Measurements from ENCODE around the gene ARHGAP33. TPM values are rescaled to one million over a fixed set of nuclear protein-coding genes. Genes with fewer than 3 reads are reported as not detected.

The ARHGAP33 gene
- total RNA-seq, 2 donors from 2014 or later, result 1.3 to 1.4 TPM

GRCh38 chr19:35734273-35734672 is 41.1 kb upstream of the ARHGAP33 start:
- DNase-seq (ENCODE audit: low spot score), result no peak

GRCh38 chr19:35734889-35735288 is 40.5 kb upstream of the ARHGAP33 start:
- peaks cover 70% of the 10 kb centered on the region for H3K36me3 ChIP-seq
- no peak for DNase-seq (ENCODE audit: low spot score)

More at GRCh38 chr19:35734273-35734672, 41.1 kb upstream of the ARHGAP33 start:
- Histone ChIP-seq H3K27me3 (no peaks in the 10 kb centered on the region), H3K9me3 (no peaks in the 10 kb centered on the region), H3K36me3 (peaks cover 76% of the 10 kb centered on the region), H3K4me1 (peaks cover 0 to under 1% of the 10 kb centered on the region in 2 donors), H3K27ac (no peak overlapping the region), H3K4me3 (no peak overlapping the region)
- TF ChIP-seq, protein P1, sequence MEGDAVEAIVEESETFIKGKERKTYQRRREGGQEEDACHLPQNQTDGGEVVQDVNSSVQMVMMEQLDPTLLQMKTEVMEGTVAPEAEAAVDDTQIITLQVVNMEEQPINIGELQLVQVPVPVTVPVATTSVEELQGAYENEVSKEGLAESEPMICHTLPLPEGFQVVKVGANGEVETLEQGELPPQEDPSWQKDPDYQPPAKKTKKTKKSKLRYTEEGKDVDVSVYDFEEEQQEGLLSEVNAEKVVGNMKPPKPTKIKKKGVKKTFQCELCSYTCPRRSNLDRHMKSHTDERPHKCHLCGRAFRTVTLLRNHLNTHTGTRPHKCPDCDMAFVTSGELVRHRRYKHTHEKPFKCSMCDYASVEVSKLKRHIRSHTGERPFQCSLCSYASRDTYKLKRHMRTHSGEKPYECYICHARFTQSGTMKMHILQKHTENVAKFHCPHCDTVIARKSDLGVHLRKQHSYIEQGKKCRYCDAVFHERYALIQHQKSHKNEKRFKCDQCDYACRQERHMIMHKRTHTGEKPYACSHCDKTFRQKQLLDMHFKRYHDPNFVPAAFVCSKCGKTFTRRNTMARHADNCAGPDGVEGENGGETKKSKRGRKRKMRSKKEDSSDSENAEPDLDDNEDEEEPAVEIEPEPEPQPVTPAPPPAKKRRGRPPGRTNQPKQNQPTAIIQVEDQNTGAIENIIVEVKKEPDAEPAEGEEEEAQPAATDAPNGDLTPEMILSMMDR (IDR thresholded peaks at IDR 0.05), result no peak

GRCh38 chr19:35736913-35737886 is 38.2 kb upstream of the ARHGAP33 start:
- H3K4me1 ChIP-seq, result peaks cover 0 to 18% of the 10 kb centered on the region in 2 donors
- no peaks in the 10 kb centered on the region for H3K9me3 ChIP-seq
- no peak overlapping the region for H3K27ac ChIP-seq
- peaks cover 47% of the 10 kb centered on the region for H3K36me3 ChIP-seq
- H3K27me3 ChIP-seq, result no peaks in the 10 kb centered on the region
- no peak for DNase-seq (ENCODE audit: low spot score)
- TF ChIP-seq, protein P1 (IDR thresholded peaks at IDR 0.05), result no peak
- no peak overlapping the region for H3K4me3 ChIP-seq

More at GRCh38 chr19:35734889-35735288, 40.5 kb upstream of the ARHGAP33 start:
- no peaks in the 10 kb centered on the region for H3K9me3 ChIP-seq
- no peak overlapping the region for H3K27ac ChIP-seq
- H3K27me3 ChIP-seq, result no peaks in the 10 kb centered on the region
- H3K4me1 ChIP-seq, result peaks cover 0 to 6% of the 10 kb centered on the region in 2 donors
- TF ChIP-seq, protein P1 (IDR thresholded peaks at IDR 0.05), result no peak
- no peak overlapping the region for H3K4me3 ChIP-seq

DNA sequence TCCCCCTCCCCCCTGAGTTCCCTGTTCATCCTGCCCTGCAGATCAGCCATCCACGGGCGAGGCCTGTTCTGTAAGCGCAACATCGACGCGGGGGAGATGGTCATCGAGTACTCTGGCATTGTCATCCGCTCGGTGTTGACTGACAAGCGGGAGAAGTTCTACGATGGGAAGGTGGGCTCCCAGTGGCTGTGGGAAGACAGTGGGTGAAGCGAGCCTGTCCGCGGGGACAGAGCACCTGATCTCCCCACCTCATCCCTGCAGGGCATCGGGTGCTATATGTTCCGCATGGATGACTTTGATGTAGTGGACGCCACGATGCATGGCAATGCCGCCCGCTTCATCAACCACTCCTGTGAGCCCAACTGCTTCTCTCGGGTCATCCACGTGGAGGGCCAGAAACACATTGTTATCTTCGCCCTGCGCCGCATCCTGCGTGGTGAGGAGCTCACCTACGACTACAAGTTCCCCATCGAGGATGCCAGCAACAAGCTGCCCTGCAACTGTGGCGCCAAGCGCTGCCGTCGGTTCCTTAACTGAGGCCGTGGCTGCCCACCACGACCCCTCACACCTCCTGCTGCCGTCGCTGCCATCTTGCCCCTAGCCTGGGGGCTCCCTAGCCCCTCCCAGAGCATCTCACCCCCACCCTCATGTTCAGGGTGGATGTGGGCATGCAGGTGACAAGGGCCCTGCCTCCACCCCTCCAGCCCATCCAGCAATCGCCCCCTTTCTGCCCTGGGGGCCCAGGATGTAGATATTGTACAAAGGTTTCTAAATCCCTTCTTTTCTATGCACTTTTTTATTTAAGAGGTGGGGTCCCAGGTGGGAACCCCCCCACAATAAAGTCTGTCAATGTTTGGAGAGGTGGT is 37.1 kb upstream of the ARHGAP33 start:
- Histone ChIP-seq H3K27me3 (no peaks in the 10 kb centered on the region), H3K36me3 (peaks cover 38% of the 10 kb centered on the region), H3K27ac (no peak overlapping the region), H3K4me1 (peaks cover 0 to 18% of the 10 kb centered on the region in 2 donors), H3K4me3 (no peak overlapping the region), H3K9me3 (no peaks in the 10 kb centered on the region)
- TF ChIP-seq, protein P1 (IDR thresholded peaks at IDR 0.05), result no peak
- DNase-seq (ENCODE audit: low spot score), result no peak

DNA sequence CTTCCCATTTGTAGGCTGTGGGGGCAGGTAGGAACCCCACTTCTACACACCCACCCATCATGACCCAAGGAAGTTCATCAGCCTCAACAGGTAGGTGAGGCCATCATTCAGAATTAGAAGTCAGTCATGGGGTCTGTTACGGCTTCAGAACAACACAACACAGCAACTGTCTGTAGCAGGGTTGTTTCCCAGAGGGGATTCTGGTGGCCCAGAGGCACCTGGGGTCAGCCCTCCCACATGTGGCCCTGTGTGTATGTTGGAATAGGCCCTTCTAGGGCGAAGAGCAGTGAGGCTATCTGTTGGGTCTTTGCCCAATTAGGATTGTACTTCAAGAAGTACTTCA is 36.5 kb upstream of the ARHGAP33 start:
- H3K36me3 ChIP-seq, result peaks cover 38% of the 10 kb centered on the region
- H3K27ac ChIP-seq, result no peak overlapping the region
- DNase-seq (ENCODE audit: low spot score), result no peak
- H3K4me3 ChIP-seq, result no peak overlapping the region
- H3K4me1 ChIP-seq, result peaks cover 0 to 19% of the 10 kb centered on the region in 2 donors
- H3K9me3 ChIP-seq, result no peaks in the 10 kb centered on the region
- TF ChIP-seq, protein P1 (IDR thresholded peaks at IDR 0.05), result no peak
- no peaks in the 10 kb centered on the region for H3K27me3 ChIP-seq

Measured in right atrium auricular region (tissue), 2 donors.